Measurements from ENCODE around the gene LTA.

DNA sequence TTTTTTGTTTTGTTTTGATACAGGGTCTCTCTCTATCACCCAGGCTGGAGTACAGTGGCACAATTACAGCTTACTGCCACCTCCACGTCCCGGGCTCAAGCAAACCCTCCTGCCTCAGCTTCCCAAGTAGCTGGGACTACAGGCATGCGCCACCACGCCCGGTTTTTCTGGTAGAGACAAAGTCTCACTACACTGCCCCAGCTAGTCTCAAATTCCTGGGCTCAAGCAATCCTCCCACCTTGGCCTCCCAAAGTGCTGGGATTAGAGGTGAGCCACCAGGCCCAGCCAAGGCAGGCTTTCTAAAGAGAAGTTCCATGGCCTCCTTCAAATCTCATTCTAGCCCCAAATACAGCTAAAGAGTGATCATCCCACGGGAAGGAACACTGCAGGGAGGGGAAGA is 38.1 kb upstream of the LTA start:
- TF ChIP-seq, protein P1, sequence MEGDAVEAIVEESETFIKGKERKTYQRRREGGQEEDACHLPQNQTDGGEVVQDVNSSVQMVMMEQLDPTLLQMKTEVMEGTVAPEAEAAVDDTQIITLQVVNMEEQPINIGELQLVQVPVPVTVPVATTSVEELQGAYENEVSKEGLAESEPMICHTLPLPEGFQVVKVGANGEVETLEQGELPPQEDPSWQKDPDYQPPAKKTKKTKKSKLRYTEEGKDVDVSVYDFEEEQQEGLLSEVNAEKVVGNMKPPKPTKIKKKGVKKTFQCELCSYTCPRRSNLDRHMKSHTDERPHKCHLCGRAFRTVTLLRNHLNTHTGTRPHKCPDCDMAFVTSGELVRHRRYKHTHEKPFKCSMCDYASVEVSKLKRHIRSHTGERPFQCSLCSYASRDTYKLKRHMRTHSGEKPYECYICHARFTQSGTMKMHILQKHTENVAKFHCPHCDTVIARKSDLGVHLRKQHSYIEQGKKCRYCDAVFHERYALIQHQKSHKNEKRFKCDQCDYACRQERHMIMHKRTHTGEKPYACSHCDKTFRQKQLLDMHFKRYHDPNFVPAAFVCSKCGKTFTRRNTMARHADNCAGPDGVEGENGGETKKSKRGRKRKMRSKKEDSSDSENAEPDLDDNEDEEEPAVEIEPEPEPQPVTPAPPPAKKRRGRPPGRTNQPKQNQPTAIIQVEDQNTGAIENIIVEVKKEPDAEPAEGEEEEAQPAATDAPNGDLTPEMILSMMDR (IDR thresholded peaks at IDR 0.05) = no peak
- no peak for TF ChIP-seq POLR2A (IDR thresholded peaks at IDR 0.05)

All from esophagus squamous epithelium (tissue), 4 donors.